Measurements from ENCODE around the gene KNSTRN. TPM values are rescaled to one million over a fixed set of nuclear protein-coding genes. Genes with fewer than 3 reads are reported as not detected.

The KNSTRN gene
- total and polyA plus RNA-seq, 4 donors = 3.4 to 28.1 (median 8.9) TPM

DNA sequence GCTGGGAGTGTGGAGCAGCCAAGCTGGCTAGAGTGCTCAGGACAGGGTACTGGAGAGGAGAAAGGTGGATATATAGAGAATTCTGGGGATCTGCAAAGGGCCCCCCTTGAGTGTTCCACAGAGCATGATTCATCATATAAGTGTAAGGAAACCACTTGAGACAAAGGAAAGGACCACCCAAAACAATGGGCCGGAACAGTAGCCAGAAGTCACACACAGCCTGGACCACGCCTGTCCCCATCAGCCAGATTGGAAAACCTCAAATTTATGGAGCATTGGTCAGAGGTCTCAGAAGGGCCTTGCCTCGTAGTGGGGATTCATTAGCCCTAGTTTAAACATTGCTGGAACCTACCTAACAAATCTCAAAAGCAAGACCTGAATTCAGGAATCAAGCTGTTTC, 4.9 kb upstream of the KNSTRN start (continued):
- TF ChIP-seq, protein P1, sequence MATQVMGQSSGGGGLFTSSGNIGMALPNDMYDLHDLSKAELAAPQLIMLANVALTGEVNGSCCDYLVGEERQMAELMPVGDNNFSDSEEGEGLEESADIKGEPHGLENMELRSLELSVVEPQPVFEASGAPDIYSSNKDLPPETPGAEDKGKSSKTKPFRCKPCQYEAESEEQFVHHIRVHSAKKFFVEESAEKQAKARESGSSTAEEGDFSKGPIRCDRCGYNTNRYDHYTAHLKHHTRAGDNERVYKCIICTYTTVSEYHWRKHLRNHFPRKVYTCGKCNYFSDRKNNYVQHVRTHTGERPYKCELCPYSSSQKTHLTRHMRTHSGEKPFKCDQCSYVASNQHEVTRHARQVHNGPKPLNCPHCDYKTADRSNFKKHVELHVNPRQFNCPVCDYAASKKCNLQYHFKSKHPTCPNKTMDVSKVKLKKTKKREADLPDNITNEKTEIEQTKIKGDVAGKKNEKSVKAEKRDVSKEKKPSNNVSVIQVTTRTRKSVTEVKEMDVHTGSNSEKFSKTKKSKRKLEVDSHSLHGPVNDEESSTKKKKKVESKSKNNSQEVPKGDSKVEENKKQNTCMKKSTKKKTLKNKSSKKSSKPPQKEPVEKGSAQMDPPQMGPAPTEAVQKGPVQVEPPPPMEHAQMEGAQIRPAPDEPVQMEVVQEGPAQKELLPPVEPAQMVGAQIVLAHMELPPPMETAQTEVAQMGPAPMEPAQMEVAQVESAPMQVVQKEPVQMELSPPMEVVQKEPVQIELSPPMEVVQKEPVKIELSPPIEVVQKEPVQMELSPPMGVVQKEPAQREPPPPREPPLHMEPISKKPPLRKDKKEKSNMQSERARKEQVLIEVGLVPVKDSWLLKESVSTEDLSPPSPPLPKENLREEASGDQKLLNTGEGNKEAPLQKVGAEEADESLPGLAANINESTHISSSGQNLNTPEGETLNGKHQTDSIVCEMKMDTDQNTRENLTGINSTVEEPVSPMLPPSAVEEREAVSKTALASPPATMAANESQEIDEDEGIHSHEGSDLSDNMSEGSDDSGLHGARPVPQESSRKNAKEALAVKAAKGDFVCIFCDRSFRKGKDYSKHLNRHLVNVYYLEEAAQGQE (IDR thresholded peaks at IDR 0.05) = no peak
- TF ChIP-seq, protein P2, sequence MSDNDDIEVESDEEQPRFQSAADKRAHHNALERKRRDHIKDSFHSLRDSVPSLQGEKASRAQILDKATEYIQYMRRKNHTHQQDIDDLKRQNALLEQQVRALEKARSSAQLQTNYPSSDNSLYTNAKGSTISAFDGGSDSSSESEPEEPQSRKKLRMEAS (IDR thresholded peaks at IDR 0.05) = no peak
- TF ChIP-seq SP1 (IDR thresholded peaks at IDR 0.05) (no peak), YY1 (IDR thresholded peaks at IDR 0.05) (no peak)

DNA sequence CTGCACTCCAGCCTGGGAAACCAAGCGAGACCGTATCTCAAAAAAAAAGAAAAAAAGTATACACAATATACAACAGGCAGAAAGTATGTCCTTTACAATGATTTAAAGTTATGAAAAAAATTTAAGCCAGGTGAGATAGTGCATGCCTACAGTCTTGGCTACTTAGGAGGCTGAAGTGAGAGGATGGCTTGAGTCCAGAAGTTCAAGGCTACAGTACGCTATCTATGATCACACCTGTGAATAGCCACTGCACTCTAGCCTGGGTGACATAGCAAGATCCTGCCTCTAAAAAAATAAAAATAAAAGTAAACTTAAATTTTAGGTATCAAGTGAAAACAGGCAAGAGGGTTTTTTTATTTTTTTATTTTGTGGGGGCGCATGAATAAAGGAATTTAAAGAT, 3.1 kb upstream of the KNSTRN start:
- 85% methylated on average over 4 of the region's 4 CpGs for WGBS

More for the DNA sequence above, 3.1 kb upstream of the KNSTRN start:
- no peak for TF ChIP-seq SP1 (IDR thresholded peaks at IDR 0.05)
- TF ChIP-seq JUND (IDR thresholded peaks at IDR 0.05) = no peak
- TF ChIP-seq FOXA1 (IDR thresholded peaks at IDR 0.05) = no peak
- no peak for TF ChIP-seq FOXA2 (IDR thresholded peaks at IDR 0.05)
- no peak for TF ChIP-seq RXRA (IDR thresholded peaks at IDR 0.05)
- no peak for TF ChIP-seq NR2F2 (IDR thresholded peaks at IDR 0.05)
- no peak for TF ChIP-seq EGR1 (IDR thresholded peaks at IDR 0.05; ENCODE audit: low read depth in 2 of 2)
- TF ChIP-seq, protein P1 (IDR thresholded peaks at IDR 0.05) = no peak
- no peak for TF ChIP-seq GABPA (IDR thresholded peaks at IDR 0.05 in 1 of 2, conservative IDR thresholded peaks at IDR 0.05 in 1 of 2)
- TF ChIP-seq, protein P3, sequence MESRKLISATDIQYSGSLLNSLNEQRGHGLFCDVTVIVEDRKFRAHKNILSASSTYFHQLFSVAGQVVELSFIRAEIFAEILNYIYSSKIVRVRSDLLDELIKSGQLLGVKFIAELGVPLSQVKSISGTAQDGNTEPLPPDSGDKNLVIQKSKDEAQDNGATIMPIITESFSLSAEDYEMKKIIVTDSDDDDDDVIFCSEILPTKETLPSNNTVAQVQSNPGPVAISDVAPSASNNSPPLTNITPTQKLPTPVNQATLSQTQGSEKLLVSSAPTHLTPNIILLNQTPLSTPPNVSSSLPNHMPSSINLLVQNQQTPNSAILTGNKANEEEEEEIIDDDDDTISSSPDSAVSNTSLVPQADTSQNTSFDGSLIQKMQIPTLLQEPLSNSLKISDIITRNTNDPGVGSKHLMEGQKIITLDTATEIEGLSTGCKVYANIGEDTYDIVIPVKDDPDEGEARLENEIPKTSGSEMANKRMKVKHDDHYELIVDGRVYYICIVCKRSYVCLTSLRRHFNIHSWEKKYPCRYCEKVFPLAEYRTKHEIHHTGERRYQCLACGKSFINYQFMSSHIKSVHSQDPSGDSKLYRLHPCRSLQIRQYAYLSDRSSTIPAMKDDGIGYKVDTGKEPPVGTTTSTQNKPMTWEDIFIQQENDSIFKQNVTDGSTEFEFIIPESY (IDR thresholded peaks at IDR 0.05) = no peak
- TF ChIP-seq, protein P2 (IDR thresholded peaks at IDR 0.05) = no peak
- TF ChIP-seq HNF4G (IDR thresholded peaks at IDR 0.05) = no peak
- peaks cover 6 to 23% (median 20%) of the 10 kb centered on the region in 4 donors for H3K4me1 ChIP-seq (ENCODE audit: control insufficient read depth in 4 of 4, insufficient read depth in 4 of 4, low read length in 3 of 4)
- no peaks in the 10 kb centered on the region for H3K36me3 ChIP-seq (ENCODE audit: control insufficient read depth in 4 of 4, insufficient read depth in 3 of 4, low read depth in 1 of 4, low read length in 3 of 4)
- H3K27ac ChIP-seq (ENCODE audit: low read depth in 1 of 2, low read length in 2 of 2) = no peak overlapping the region
- H3K9ac ChIP-seq (ENCODE audit: low read depth in 1 of 2, low read length in 2 of 2) = no peak overlapping the region
- H3K9me3 ChIP-seq (ENCODE audit: control insufficient read depth in 4 of 4, low read length in 3 of 4) = no peaks in the 10 kb centered on the region
- DNase-seq (ENCODE audit: low spot score) = no peak
- H3K4me3 ChIP-seq (ENCODE audit: low read depth in 1 of 3, low read length in 3 of 3) = no peak overlapping the region
- H3K27me3 ChIP-seq (ENCODE audit: control insufficient read depth in 4 of 4, insufficient read depth in 4 of 4, low read length in 3 of 4) = no peaks in the 10 kb centered on the region

Measured in liver (tissue), 9 donors.